Neuronal stem cell (in vitro differentiated cells): Measurements from ENCODE around the gene LSP1.

Experiments used
- DNase-seq: peaks from one replicate; pipeline ENCODE4 v3.0.0-alpha.2; 2013; ENCODE audit warnings: low spot score
- H2AFZ ChIP-seq: one replicate; pipeline ENCODE4 v1.6.1; 2013; ENCODE audit warnings: mild to moderate bottlenecking, low read length, inconsistent platforms
- H2AK5ac ChIP-seq: 2 replicates; pipeline ENCODE4 v1.6.1; 2013; ENCODE audit warnings: low read depth, mild to moderate bottlenecking, inconsistent platforms, low read length, moderate library complexity, mixed read lengths
- H2BK120ac ChIP-seq: 2 replicates; pipeline ENCODE4 v1.6.1; 2013; ENCODE audit warnings: low read depth, mild to moderate bottlenecking, inconsistent platforms, low read length, moderate library complexity, mixed read lengths
- H2BK12ac ChIP-seq: one replicate; pipeline ENCODE4 v1.6.1; 2013; ENCODE audit warnings: low read length, inconsistent platforms
- H2BK15ac ChIP-seq: 2 replicates; pipeline ENCODE4 v1.6.1; 2013; ENCODE audit warnings: mild to moderate bottlenecking, low read length, inconsistent platforms, mixed read lengths
- H2BK5ac ChIP-seq: one replicate; pipeline ENCODE4 v1.6.1; 2013; ENCODE audit warnings: inconsistent platforms, mild to moderate bottlenecking, low read length, moderate library complexity
- H3K14ac ChIP-seq: one replicate; pipeline ENCODE4 v1.6.1; 2013; ENCODE audit warnings: low read length, inconsistent platforms
- H3K18ac ChIP-seq: 2 replicates; pipeline ENCODE4 v1.6.1; 2013; ENCODE audit warnings: low read length, inconsistent platforms
- H3K23ac ChIP-seq: 2 replicates; pipeline ENCODE4 v1.6.1; 2013; ENCODE audit warnings: low read depth, mild to moderate bottlenecking, mixed read lengths, low read length, inconsistent platforms; ENCODE audit not compliant: poor library complexity
- H3K27ac ChIP-seq: replicated peaks from 3 replicates; pipeline ENCODE4 v1.5.1; 2013; ENCODE audit warnings: low read length, inconsistent platforms
- H3K27me3 ChIP-seq, 3 experiments: 2 replicates each; pipeline ENCODE4 v1.6.1; 2013; ENCODE audit warnings: low read length in 3 of 3, mild to moderate bottlenecking in 2 of 3, inconsistent platforms in 1 of 3, low read depth in 1 of 3, mixed read lengths in 1 of 3, moderate library complexity in 1 of 3; ENCODE audit not compliant: control insufficient read depth in 3 of 3, insufficient read depth in 3 of 3
- H3K36me3 ChIP-seq, 2 donors: replicated peaks in 1 of 2; 2 replicates each; pipeline ENCODE4 v1.6.1; 2013; ENCODE audit warnings: low read length in 2 of 2; ENCODE audit not compliant: control insufficient read depth in 2 of 2, insufficient read depth in 2 of 2
- H3K4ac ChIP-seq: 2 replicates; pipeline ENCODE4 v1.6.1; 2013; ENCODE audit warnings: inconsistent platforms, mild to moderate bottlenecking, low read length, moderate library complexity
- H3K4me1 ChIP-seq, 2 donors: 1 replicate in 1 of 2; 2 replicates in 1 of 2; pipeline ENCODE4 v1.6.1; 2013; ENCODE audit warnings: low read length in 2 of 2, low read depth in 1 of 2; ENCODE audit not compliant: control insufficient read depth in 2 of 2, insufficient read depth in 1 of 2
- H3K4me2 ChIP-seq: one replicate; pipeline ENCODE4 v1.6.1; 2013; ENCODE audit warnings: mild to moderate bottlenecking, low read length, inconsistent platforms; ENCODE audit not compliant: insufficient read depth, poor library complexity, severe bottlenecking
- H3K4me3 ChIP-seq, 2 donors: 2 replicates each; pipeline ENCODE4 v1.5.1; 2013; ENCODE audit warnings: low read length in 2 of 2, mild to moderate bottlenecking in 2 of 2, inconsistent platforms in 1 of 2, moderate library complexity in 1 of 2
- H3K79me1 ChIP-seq: one replicate; pipeline ENCODE4 v1.6.1; 2013; ENCODE audit warnings: low read depth, mild to moderate bottlenecking, inconsistent platforms, low read length, moderate library complexity
- H3K9ac ChIP-seq: one replicate; pipeline ENCODE4 v1.6.1; 2013; ENCODE audit warnings: mild to moderate bottlenecking, low read depth, low read length, inconsistent platforms; ENCODE audit not compliant: poor library complexity
- H3K9me3 ChIP-seq, 2 donors: replicated peaks in 1 of 2; 2 replicates each; pipeline versions ENCODE3 to v1.6.1; 2013; ENCODE audit warnings: low read length in 2 of 2, mild to moderate bottlenecking in 2 of 2, inconsistent platforms in 1 of 2, low read depth in 1 of 2, mixed read lengths in 1 of 2, moderate library complexity in 1 of 2; ENCODE audit not compliant: control insufficient read depth in 2 of 2, insufficient read depth in 1 of 2
- H4K8ac ChIP-seq: one replicate; pipeline ENCODE4 v1.6.1; 2013; ENCODE audit warnings: low read depth, mild to moderate bottlenecking, inconsistent platforms, low read length, moderate library complexity
- H4K91ac ChIP-seq: one replicate; pipeline ENCODE4 v1.6.1; 2013; ENCODE audit warnings: low read length, low read depth, mild to moderate bottlenecking, inconsistent platforms; ENCODE audit not compliant: poor library complexity
- WGBS, 2 donors: extraction: QIAGEN DNeasy Blood & Tissue Kit; methylation state at CpG; one replicate each; pipeline ENCODE4 v1.1.7; 2013; ENCODE audit warnings: missing lambda C conversion rate in 2 of 2, mixed read lengths in 1 of 2; ENCODE audit not compliant: insufficient read length in 2 of 2, insufficient replicate concordance in 1 of 2; ENCODE audit errors: extremely low coverage in 2 of 2; 5-methylcytosine and 5-hydroxymethylcytosine counted together

The LSP1 gene

DNA sequence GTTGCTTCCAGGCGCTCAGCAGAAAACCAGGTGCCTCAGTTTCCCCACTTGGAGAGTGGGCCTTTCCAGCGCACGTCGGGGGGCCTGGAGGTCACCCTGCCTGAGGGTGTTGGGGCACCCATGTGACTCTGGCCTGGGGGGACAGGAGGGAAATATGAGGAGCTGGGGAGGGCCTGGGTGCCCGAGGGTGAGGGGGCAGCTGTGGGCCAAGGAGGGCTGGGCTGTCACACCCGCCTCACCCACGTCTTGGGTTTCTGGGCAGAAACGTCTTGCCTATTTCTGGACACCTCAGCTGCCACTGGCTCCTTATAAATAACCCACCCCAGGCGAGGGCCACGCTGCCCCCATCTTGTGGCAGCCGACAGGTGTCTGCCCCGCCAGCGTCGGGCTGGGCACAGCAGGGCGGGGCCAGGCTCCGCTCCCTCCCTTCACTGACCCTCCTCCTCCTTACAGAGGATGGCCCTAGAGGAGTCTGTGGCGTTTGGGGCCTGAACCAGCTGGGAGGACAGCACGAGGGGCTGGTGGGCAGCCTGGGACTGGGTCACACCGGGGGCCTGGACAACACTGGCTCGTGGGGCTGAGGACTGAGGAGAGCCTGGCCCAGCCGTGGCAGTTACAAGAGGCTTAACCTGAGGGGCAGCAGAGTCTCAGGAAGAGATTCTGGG lies 68.2 kb downstream of the LSP1 start:
- WGBS, 2 donors = no CpG with 5 or more reads among the region's 21 CpGs
- peaks cover 2 to 4% of the 10 kb centered on the region in 2 donors for H3K4me1 ChIP-seq
- H3K14ac ChIP-seq = no peak overlapping the region
- no peak overlapping the region for H2BK5ac ChIP-seq
- H4K8ac ChIP-seq = no peak overlapping the region
- no peaks in the 10 kb centered on the region for H3K36me3 ChIP-seq
- no peaks in the 10 kb centered on the region for H3K9me3 ChIP-seq
- no peak overlapping the region for H3K27ac ChIP-seq
- no peak overlapping the region for H2BK120ac ChIP-seq
- H3K18ac ChIP-seq = peak overlapping the region; percentile 38
- H2AK5ac ChIP-seq = peak overlapping the region; percentile 5
- no peak overlapping the region for H3K23ac ChIP-seq
- H3K4me3 ChIP-seq = no peak overlapping the region
- H2BK15ac ChIP-seq = no peak overlapping the region
- no peak overlapping the region for H2BK12ac ChIP-seq
- H3K4ac ChIP-seq = no peak overlapping the region
- H3K9ac ChIP-seq = peak overlapping the region; percentile 21
- no peak for DNase-seq
- peak overlapping the region; percentile 35 for H2AFZ ChIP-seq
- no peaks in the 10 kb centered on the region for H3K79me1 ChIP-seq
- no peak overlapping the region for H4K91ac ChIP-seq
- peaks cover 0 to 5% (median 0%) of the 10 kb centered on the region in 3 experiments for H3K27me3 ChIP-seq
- H3K4me2 ChIP-seq = no peak overlapping the region

DNA sequence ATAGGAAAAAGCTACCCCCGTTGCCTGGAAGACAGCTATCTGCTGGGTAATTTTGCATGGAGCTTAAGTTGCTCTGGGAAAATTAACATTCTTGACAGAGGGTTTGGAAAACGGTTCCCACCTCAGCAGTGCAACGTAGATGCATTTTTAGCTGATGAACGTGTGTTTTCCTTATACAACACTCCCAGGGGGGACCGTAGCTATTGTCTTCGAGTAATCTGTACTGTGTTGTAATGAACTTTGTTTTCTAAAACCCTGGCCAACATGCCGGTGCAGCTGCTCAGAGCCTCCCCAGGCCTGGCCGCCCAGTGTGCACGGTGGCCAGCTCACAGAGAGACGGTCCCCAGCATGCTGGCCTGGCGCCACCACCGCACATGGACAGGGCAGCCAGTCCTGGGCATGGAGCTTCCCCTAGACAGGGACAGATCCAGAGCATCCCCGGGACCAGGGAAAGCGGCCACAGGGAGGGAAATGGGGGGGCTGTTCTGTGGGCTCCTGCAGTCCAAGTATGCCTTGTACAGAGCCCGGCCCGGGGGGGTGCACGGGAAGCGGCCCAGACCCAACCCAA lies 68.8 kb downstream of the LSP1 start:
- no peaks in the 10 kb centered on the region for H3K79me1 ChIP-seq
- no peak overlapping the region for H3K9ac ChIP-seq
- peaks cover 0 to 4% (median 0%) of the 10 kb centered on the region in 3 experiments for H3K27me3 ChIP-seq
- peak overlapping the region; percentile 24 for H2AK5ac ChIP-seq
- no peak overlapping the region for H3K4me2 ChIP-seq
- no peak overlapping the region for H3K4ac ChIP-seq
- no peak overlapping the region for H4K91ac ChIP-seq
- H2BK12ac ChIP-seq = no peak overlapping the region
- peak overlapping the region; percentile 35 for H2AFZ ChIP-seq
- H3K9me3 ChIP-seq = no peaks in the 10 kb centered on the region
- H3K36me3 ChIP-seq = no peaks in the 10 kb centered on the region
- no CpG with 5 or more reads among the region's 18 CpGs for WGBS, 2 donors
- H2BK15ac ChIP-seq = no peak overlapping the region
- no peak overlapping the region for H2BK5ac ChIP-seq
- H3K27ac ChIP-seq = no peak overlapping the region
- no peak overlapping the region for H4K8ac ChIP-seq
- peaks cover 2 to 7% of the 10 kb centered on the region in 2 donors for H3K4me1 ChIP-seq
- no peak overlapping the region for H2BK120ac ChIP-seq
- H3K18ac ChIP-seq = peak overlapping the region; percentile 71
- H3K23ac ChIP-seq = peak overlapping the region; percentile 75
- no peak overlapping the region for H3K14ac ChIP-seq
- no peak for DNase-seq
- H3K4me3 ChIP-seq = no peak overlapping the region

DNA sequence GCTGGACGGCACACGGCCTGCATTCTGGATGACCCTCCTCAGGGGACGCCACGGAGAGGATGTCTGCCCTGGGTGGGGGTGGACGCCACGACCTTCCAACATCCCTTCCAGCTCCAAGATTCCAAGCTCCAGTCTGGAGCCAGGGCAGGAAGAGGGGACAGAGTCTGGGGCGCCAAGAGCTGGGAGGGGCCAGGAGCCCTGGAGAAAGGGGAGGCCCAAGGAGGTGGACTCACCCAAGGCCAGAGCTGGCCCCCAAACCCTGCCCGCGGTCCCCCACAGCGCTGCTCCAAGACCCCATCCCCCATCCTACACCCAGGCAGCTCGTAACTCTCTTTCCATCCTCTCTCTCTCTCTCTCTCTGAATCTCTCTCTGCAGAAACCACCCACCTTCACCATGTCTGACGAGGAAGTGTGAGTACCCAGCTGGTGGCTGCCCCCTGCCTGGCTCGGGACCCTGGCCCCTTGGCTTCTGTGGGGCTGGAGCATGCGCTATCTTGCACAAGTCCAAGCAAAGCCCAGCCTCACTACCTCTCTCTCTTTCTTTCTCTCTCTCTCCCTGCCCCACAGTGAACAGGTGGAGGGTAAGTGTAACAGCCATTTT lies 69.7 kb downstream of the LSP1 start:
- H4K8ac ChIP-seq = no peak overlapping the region
- no peak overlapping the region for H3K14ac ChIP-seq
- H2BK15ac ChIP-seq = no peak overlapping the region
- no peaks in the 10 kb centered on the region for H3K36me3 ChIP-seq
- no peak for DNase-seq
- peak overlapping the region; percentile 24 for H2AK5ac ChIP-seq
- no peak overlapping the region for H2BK120ac ChIP-seq
- peaks cover 0 to 4% (median 0%) of the 10 kb centered on the region in 3 experiments for H3K27me3 ChIP-seq
- peak overlapping the region; percentile 67 for H2AFZ ChIP-seq
- no peak overlapping the region for H2BK5ac ChIP-seq
- H3K27ac ChIP-seq = no peak overlapping the region
- H3K4me2 ChIP-seq = no peak overlapping the region
- no peaks in the 10 kb centered on the region for H3K9me3 ChIP-seq
- no peak overlapping the region for H3K4ac ChIP-seq
- H2BK12ac ChIP-seq = no peak overlapping the region
- WGBS, 2 donors = no CpG with 5 or more reads among the region's 14 CpGs
- no peak overlapping the region for H3K9ac ChIP-seq
- H3K23ac ChIP-seq = peak overlapping the region; percentile 75
- H3K18ac ChIP-seq = no peak overlapping the region
- peak overlapping the region; percentile 6 for H4K91ac ChIP-seq
- H3K79me1 ChIP-seq = no peaks in the 10 kb centered on the region
- peak overlapping the region in 1 of 2 donors; percentile 39 for H3K4me3 ChIP-seq
- peaks cover 10 to 16% of the 10 kb centered on the region in 2 donors for H3K4me1 ChIP-seq
